HG03095 (cell line): Measurements from ENCODE around the gene RERE.
"Not testable (repeated sequence)": the region's sequence is repeated elsewhere in the genome, so short reads cannot be mapped to it uniquely, and the experiment has no call there.

Source experiments
- ATAC-seq: cut with Tn5 transposase; IDR thresholded peaks from one replicate; pipeline ENCODE4 v1.9.1; 2021; ENCODE audit warnings: moderate library complexity; ENCODE audit not compliant: unreplicated experiment

The RERE gene

DNA sequence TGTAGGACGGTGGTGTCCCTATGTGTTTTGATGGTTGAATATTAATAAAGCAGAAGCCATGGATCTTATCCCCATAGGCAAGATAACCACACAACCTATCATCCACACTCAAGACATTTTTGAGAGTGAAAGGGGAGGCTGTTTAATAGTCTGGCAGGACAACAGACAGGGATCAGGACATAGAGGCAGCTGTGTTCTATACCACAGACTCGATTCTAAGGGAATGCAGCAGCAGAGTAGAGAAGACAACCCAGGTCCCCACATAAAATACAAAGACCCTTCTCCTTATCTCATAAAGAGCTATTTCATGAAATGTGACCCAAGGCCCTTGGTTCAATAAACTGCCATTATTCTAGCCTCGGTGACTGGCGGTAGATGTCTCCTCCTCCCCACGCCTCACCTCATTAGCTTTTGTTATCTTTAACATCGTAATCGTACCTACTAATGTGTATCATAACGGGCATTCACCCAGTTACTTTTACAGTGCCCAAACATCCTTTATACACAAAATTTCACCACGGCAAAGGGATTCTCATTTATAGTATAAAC is 196.3 kb downstream of the RERE start:
- ATAC-seq = not testable (repeated sequence)

DNA sequence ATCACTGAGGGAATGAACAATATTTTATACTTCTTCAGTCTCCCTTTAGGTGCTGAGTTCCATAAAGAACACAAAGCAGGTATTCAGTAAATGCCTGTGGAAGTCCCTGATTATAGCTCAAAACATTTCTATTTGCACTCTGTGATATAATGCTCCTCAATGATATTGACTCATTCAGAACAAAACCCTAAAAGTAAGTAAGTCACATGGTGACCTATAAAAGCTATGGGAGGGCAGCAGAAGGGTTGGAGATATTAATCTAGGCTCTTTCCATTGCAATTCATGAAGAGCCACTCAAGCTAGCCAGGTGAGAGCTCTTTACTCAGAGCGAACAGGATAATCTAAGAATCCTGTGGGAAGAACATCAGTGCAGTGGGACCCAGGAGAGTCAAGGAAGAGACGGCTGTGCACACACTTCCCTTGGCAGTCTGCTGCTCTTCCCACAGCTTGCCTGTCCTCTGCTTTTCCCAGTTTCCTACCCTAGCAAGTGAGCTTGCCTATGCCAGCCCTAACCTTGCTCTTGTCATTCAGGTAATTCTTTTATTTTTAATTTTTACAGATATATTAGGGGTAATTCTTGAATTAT is 197.4 kb downstream of the RERE start:
- ATAC-seq = not testable (repeated sequence)

DNA sequence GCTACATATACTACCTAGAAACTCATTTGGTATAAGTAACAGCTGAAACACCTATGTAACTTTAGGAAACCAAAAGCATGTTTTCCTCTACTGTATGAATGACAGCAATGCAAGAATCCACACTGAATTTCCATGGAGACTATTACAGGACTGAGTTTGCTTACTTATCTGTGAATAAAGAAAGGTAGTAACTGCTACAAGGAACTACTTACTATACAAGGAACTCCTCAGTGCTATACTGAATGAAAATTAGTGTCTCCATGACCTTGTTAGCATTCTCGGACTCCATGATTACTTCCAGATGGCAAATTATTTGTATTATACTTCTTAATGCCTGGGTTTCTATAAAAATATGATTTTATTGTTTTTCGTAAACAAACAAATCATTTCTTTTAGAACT is 198.0 kb downstream of the RERE start:
- ATAC-seq = not testable (repeated sequence)

DNA sequence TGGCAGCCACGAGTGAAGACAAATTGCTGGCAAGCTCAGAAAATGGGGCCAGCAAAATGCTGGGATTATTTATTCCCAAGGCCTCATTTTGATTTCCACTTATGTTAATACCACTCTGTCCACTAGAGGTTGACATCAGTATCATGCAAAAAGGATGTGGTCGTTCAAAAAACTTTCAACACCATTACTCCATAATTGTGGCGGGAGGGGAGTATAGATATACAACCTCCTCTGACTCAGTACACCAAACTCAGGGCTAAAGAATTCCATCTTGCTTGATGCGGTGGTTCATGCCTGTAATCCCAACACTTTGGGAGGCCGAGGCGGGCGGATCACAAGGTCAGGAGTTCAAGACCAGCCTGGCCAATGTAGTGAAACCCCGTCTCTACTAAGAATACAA is 200.6 kb downstream of the RERE start:
- ATAC-seq = not testable (repeated sequence)

GRCh38 chr1:8611634-8612515 is 205.6 kb downstream of the RERE start:
- ATAC-seq = not testable (repeated sequence)

DNA sequence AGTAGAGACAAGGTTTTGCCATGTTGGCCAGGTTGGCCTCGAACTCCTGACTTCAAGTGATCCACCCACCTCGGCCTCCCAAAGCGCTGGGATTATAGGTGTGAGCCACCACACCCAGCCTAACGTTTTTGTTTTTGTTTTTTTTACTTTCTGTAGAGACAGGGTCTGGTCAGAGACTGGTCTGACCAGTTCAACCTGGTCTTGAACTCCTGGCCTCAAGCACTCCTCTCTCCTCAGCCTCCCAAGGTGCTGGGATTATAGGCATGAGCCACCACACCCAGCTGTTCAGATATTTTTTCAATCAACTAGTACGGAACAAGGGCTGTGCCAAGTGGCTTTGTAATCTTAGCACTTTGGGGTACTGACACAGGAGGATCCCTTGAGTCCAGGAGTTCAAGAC is 209.5 kb downstream of the RERE start:
- no peak for ATAC-seq

GRCh38 chr1:8604041-8604945 is 213.1 kb downstream of the RERE start:
- peak; percentile 69 for ATAC-seq

GRCh38 chr1:8603220-8603616 is 214.2 kb downstream of the RERE start:
- ATAC-seq = no peak

GRCh38 chr1:8602471-8603219 is 214.8 kb downstream of the RERE start:
- no peak for ATAC-seq

- no peak for ATAC-seq
These were observed 217.1 kb downstream of the RERE start for GRCh38 chr1:8600336-8600735.

- no peak for ATAC-seq
These were observed 217.7 kb downstream of the RERE start for GRCh38 chr1:8599646-8600212.

DNA sequence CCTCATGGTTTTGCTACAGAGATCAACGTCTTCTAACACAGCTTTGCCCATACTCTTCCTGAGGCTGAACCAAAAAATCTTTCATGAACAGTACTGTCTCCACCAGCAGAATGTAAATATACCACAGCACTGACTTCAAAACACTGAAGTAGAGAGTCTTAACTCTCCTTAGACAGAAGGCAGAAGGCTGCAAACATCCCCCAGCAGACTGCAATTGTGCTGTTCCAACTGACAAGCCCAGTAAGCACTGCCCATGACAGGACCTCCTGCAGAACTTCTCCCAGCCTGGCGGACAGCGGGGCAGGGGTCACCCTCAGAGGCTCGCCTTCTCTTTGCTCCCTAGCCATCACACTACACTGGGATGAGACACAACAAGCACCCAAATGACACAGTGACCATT is 218.7 kb downstream of the RERE start:
- no peak for ATAC-seq

GRCh38 chr1:8598060-8598724 is 219.2 kb downstream of the RERE start:
- no peak for ATAC-seq

DNA sequence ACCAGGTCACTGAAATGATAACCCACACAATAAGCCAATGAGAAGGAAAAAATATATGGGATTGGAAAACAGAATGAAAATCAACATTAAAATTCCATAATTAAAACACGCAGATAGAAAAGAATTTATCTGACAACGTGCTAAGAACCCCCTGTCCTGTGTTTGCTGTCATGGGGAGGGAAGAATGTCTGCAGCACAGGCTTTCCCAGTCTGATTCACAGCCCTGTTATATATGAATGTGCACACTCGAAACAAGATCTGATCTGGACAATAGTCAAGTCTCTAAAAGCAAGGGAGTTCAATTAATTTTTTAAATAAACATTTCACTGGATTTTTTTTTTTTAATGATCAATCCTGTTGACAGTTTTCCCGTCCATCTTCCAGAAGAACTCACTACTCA is 220.0 kb downstream of the RERE start:
- ATAC-seq = no peak

- ATAC-seq = no peak
These were observed 221.5 kb downstream of the RERE start for GRCh38 chr1:8595941-8596340.

DNA sequence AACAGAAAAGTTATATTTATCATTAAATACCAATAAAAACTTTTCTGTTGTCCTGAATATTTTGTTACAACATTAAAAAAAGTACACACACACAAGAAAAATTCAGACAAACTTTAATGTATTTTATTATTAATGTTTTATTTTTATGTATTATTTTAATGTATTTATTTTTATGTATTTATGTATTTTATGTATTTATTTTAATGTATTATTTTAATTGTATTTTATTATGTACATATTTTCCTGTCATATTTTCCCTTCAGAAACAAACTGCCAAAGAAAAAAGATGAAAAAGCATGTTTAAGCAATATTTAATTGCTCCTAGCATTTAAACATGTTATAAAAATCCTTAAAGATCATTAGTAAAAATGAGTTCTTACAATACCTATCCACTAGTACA is 222.1 kb downstream of the RERE start:
- ATAC-seq = no peak

DNA sequence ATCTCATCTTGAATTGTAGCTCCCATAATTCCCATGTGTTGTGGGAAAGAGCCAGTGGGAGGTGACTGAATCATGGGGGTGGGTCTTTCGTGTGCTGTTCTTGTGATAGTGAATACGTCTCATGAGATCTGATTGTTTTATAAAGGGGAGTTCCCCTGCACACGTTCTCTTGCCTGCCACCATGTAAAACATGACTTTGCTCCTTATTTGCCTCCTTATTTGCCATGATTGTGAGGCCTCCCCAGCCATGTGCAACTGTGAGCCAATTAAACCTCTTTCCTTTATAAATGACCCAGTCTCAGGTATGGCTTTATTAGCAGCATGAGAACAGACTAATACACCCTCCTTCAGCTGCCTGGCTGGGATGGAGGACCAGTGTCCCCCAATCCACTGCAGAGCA is 224.1 kb downstream of the RERE start:
- not testable (repeated sequence) for ATAC-seq

GRCh38 chr1:8591569-8591968 is 225.9 kb downstream of the RERE start:
- ATAC-seq = no peak

GRCh38 chr1:8590721-8591351 is 226.6 kb downstream of the RERE start:
- no peak for ATAC-seq
